Liver (tissue), 9 donors: ENCODE measurements around the gene LARGE1. TPM values are rescaled to one million over a fixed set of nuclear protein-coding genes. Genes with fewer than 3 reads are reported as not detected.

ENCODE experiments used
- DNase-seq: peaks from one replicate; pipeline ENCODE4 v3.0.0-alpha.2; 2017; ENCODE audit warnings: low spot score
- H3K27ac ChIP-seq, 2 donors: one replicate each; pipeline ENCODE4 v1.7.0; 2013; ENCODE audit warnings: inconsistent platforms in 2 of 2, low read length in 2 of 2, control low read depth in 1 of 2, low read depth in 1 of 2, mild to moderate bottlenecking in 1 of 2
- H3K27me3 ChIP-seq, 4 donors: one replicate each; pipeline versions ENCODE4 v1.6.1 to v1.7.0; 2013; ENCODE audit warnings: low read length in 3 of 4, inconsistent platforms in 1 of 4, mild to moderate bottlenecking in 1 of 4, moderate library complexity in 1 of 4; ENCODE audit not compliant: control insufficient read depth in 4 of 4, insufficient read depth in 4 of 4
- H3K36me3 ChIP-seq, 4 donors: one replicate each; pipeline versions ENCODE4 v1.6.1 to v1.7.0; 2013; ENCODE audit warnings: low read length in 3 of 4, mild to moderate bottlenecking in 3 of 4, low read depth in 1 of 4, moderate library complexity in 1 of 4; ENCODE audit not compliant: control insufficient read depth in 4 of 4, insufficient read depth in 3 of 4
- H3K4me1 ChIP-seq, 4 donors: one replicate each; pipeline versions ENCODE4 v1.6.1 to v1.7.0; 2013; ENCODE audit warnings: low read length in 3 of 4, mild to moderate bottlenecking in 3 of 4, moderate library complexity in 1 of 4; ENCODE audit not compliant: control insufficient read depth in 4 of 4, insufficient read depth in 4 of 4
- H3K4me3 ChIP-seq, 3 donors: one replicate each; pipeline versions ENCODE4 v1.6.1 to v1.7.0; 2013; ENCODE audit warnings: low read length in 3 of 3, control low read depth in 1 of 3, low read depth in 1 of 3, mild to moderate bottlenecking in 1 of 3
- H3K9ac ChIP-seq, 2 donors: one replicate each; pipeline ENCODE4 v1.7.0; 2013; ENCODE audit warnings: low read length in 2 of 2, mild to moderate bottlenecking in 2 of 2, moderate library complexity in 2 of 2, control low read depth in 1 of 2, low read depth in 1 of 2
- H3K9me3 ChIP-seq, 4 donors: one replicate each; pipeline versions ENCODE4 v1.6.1 to v1.7.0; 2013; ENCODE audit warnings: low read length in 3 of 4; ENCODE audit not compliant: control insufficient read depth in 4 of 4
- CTCF ChIP-seq: fragments of 150-350 bp; IDR thresholded peaks from 2 replicates; pipeline ENCODE4 v1.5.1; 2017; ENCODE audit warnings: improper control_type of control experiment, low read depth, low read length; ENCODE audit not compliant: missing input control
- FOXA1 ChIP-seq: IDR thresholded peaks from 2 replicates; pipeline ENCODE4 v1.6.1; 2016; ENCODE audit warnings: antibody characterized with exemption
- FOXA2 ChIP-seq: IDR thresholded peaks from 2 replicates; pipeline ENCODE4 v1.6.1; 2016; ENCODE audit warnings: antibody characterized with exemption
- GABPA ChIP-seq, 2 donors: IDR thresholded peaks in 1 of 2; conservative IDR thresholded peaks in 1 of 2; 2 replicates each; pipeline ENCODE4 v1.6.1; 2016; ENCODE audit warnings: antibody characterized with exemption in 2 of 2, mild to moderate bottlenecking in 1 of 2, moderate library complexity in 1 of 2
- HNF4A ChIP-seq, 2 donors: conservative IDR thresholded peaks; 2 replicates each; pipeline ENCODE4 v1.6.1; 2016; ENCODE audit warnings: antibody characterized with exemption in 2 of 2, mild to moderate bottlenecking in 2 of 2
- HNF4G ChIP-seq: IDR thresholded peaks from 2 replicates; pipeline ENCODE4 v1.6.1; 2016; ENCODE audit warnings: antibody characterized with exemption
- JUND ChIP-seq, 2 donors: IDR thresholded peaks; 2 replicates each; pipeline ENCODE4 v1.6.1; 2016; ENCODE audit warnings: antibody characterized with exemption in 2 of 2
- RAD21 ChIP-seq, 2 donors: IDR thresholded peaks; 2 replicates each; pipeline ENCODE4 v1.6.1; 2016; ENCODE audit warnings: antibody characterized with exemption in 2 of 2, mild to moderate bottlenecking in 2 of 2
- RXRA ChIP-seq, 2 donors: IDR thresholded peaks; 2 replicates each; pipeline ENCODE4 v1.6.1; 2017 to 2018; ENCODE audit warnings: antibody characterized with exemption in 2 of 2, mild to moderate bottlenecking in 1 of 2
- SP1 ChIP-seq: IDR thresholded peaks from 2 replicates; pipeline ENCODE4 v1.6.1; 2018; ENCODE audit warnings: antibody characterized with exemption, mild to moderate bottlenecking
- TAF1 ChIP-seq: conservative IDR thresholded peaks from 2 replicates; pipeline ENCODE4 v1.6.1; 2016; ENCODE audit warnings: antibody characterized with exemption, mild to moderate bottlenecking
- YY1 ChIP-seq: IDR thresholded peaks from 2 replicates; pipeline ENCODE4 v1.6.1; 2016; ENCODE audit warnings: antibody characterized with exemption, mild to moderate bottlenecking
- WGBS: extraction: QIAGEN DNeasy Blood & Tissue Kit; methylation state at CpG from one replicate; pipeline ENCODE4 v1.1.7; 2013; 5-methylcytosine and 5-hydroxymethylcytosine counted together
- polyA plus RNA-seq, 2 donors: library from polyadenylated mRNA; stranded (reverse) in 1 of 2; unstranded in 1 of 2; fragments of 200-250 nt in 1 of 2; fragments of >200 nt in 1 of 2; fragmentation: Nextera tagmentation in 1 of 2; extraction: Ambion mirVana in 1 of 2; gene quantifications; one replicate each; pipeline versions ENCODE4 v1.2.1 to v1.2.3, GENCODE V29; 2013 to 2015
- total RNA-seq, 2 donors: library from RNA; depleted of rRNA; stranded (reverse); fragments of >200 nt; gene quantifications; one replicate each; pipeline ENCODE4 v1.2.3, GENCODE V29; 2014
- TF ChIP-seq, protein P1 (sequence below): IDR thresholded peaks from 2 replicates; pipeline ENCODE4 v1.6.1; 2016; ENCODE audit warnings: antibody characterized with exemption
- TF ChIP-seq, protein P2 (sequence below): IDR thresholded peaks from 2 replicates; pipeline ENCODE4 v1.6.1; 2016; ENCODE audit warnings: antibody characterized with exemption, mild to moderate bottlenecking
- donor health status: healthy.
- donor health status: healthy.
- donor health status: healthy.
- donor health status: healthy.
- donor health status: healthy.

The LARGE1 gene
- total and polyA plus RNA-seq, 4 donors = 2.3 to 14.1 (median 5.7) TPM

DNA sequence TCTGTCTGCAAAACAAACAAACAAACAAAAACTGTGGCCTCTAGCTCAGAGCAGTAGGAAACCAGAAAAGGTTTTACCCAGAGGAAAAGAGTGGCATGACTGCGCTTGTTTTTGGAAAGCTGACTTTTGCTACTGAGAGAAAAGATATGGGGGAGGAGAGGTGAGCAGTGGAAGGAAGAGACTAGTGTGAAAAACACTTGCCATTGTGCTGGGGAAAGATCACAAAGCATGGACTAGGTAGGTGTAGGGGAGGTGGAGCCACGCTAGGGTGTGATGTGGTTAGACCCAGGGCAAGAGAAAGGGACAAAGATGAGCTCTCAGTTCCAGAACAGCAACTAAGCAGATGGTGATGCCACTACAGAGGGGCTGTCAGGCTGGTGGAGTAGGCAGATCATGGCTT lies 319.2 kb downstream of the LARGE1 start:
- Histone ChIP-seq H3K36me3 (peaks cover 0 to 6% (median 2%) of the 10 kb centered on the region in 4 donors), H3K27ac (no peak overlapping the region)
- WGBS = 92% methylated on average over 2 of the region's 2 CpGs

GRCh38 chr22:33600595-33600994 lies 319.7 kb downstream of the LARGE1 start:
- H3K4me3 ChIP-seq = no peak overlapping the region
- H3K36me3 ChIP-seq = peaks cover 0 to 6% (median 2%) of the 10 kb centered on the region in 4 donors
- no peak overlapping the region for H3K9ac ChIP-seq
- no peak for DNase-seq
- no peaks in the 10 kb centered on the region for H3K27me3 ChIP-seq
- no peaks in the 10 kb centered on the region for H3K9me3 ChIP-seq
- 97% methylated on average over 12 of the region's 12 CpGs for WGBS
- no peak overlapping the region for H3K27ac ChIP-seq
- TF ChIP-seq HNF4G (no peak), RAD21 (IDR thresholded peaks at IDR 0.05) (no peak)
- TF ChIP-seq, protein P1, sequence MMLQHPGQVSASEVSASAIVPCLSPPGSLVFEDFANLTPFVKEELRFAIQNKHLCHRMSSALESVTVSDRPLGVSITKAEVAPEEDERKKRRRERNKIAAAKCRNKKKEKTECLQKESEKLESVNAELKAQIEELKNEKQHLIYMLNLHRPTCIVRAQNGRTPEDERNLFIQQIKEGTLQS = no peak
- TF ChIP-seq, protein P2, sequence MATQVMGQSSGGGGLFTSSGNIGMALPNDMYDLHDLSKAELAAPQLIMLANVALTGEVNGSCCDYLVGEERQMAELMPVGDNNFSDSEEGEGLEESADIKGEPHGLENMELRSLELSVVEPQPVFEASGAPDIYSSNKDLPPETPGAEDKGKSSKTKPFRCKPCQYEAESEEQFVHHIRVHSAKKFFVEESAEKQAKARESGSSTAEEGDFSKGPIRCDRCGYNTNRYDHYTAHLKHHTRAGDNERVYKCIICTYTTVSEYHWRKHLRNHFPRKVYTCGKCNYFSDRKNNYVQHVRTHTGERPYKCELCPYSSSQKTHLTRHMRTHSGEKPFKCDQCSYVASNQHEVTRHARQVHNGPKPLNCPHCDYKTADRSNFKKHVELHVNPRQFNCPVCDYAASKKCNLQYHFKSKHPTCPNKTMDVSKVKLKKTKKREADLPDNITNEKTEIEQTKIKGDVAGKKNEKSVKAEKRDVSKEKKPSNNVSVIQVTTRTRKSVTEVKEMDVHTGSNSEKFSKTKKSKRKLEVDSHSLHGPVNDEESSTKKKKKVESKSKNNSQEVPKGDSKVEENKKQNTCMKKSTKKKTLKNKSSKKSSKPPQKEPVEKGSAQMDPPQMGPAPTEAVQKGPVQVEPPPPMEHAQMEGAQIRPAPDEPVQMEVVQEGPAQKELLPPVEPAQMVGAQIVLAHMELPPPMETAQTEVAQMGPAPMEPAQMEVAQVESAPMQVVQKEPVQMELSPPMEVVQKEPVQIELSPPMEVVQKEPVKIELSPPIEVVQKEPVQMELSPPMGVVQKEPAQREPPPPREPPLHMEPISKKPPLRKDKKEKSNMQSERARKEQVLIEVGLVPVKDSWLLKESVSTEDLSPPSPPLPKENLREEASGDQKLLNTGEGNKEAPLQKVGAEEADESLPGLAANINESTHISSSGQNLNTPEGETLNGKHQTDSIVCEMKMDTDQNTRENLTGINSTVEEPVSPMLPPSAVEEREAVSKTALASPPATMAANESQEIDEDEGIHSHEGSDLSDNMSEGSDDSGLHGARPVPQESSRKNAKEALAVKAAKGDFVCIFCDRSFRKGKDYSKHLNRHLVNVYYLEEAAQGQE = no peak
- H3K4me1 ChIP-seq = no peaks in the 10 kb centered on the region

More for the DNA sequence above, 319.2 kb downstream of the LARGE1 start:
- H3K4me1 ChIP-seq = no peaks in the 10 kb centered on the region
- no peak for DNase-seq
- TF ChIP-seq SP1 = no peak
- no peak for TF ChIP-seq GABPA (IDR thresholded peaks at IDR 0.05 in 1 of 2, conservative IDR thresholded peaks at IDR 0.05 in 1 of 2)
- TF ChIP-seq FOXA2 = no peak
- no peak for TF ChIP-seq YY1
- TF ChIP-seq TAF1 = no peak
- no peak for TF ChIP-seq RAD21 (IDR thresholded peaks at IDR 0.05)
- TF ChIP-seq HNF4G = no peak
- no peak for TF ChIP-seq CTCF
- no peak for TF ChIP-seq JUND (IDR thresholded peaks at IDR 0.05)
- no peak for TF ChIP-seq FOXA1
- TF ChIP-seq, protein P1 = no peak
- H3K4me3 ChIP-seq = no peak overlapping the region
- no peak overlapping the region for H3K9ac ChIP-seq
- H3K27me3 ChIP-seq = no peaks in the 10 kb centered on the region
- no peaks in the 10 kb centered on the region for H3K9me3 ChIP-seq

DNA sequence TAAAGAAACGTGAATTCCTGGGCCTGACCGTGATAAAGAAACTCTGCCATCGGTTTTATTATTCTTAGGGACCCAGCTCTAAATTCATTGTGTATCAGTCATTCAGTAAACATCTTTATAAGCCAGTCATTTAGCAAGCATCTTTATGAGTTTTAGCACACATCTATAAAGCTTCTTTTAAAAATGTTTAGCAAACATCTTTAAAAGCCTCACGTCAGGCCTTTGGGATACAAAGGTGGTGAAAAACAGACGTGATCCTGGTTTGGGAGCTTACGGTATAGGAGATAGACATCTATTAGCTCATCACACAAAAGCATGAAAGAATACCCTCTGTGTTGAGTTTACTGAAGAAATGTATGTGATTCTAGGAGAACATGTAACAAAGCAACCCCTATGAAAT lies 320.2 kb downstream of the LARGE1 start:
- H3K27ac ChIP-seq = no peak overlapping the region

More for the DNA sequence above, 320.2 kb downstream of the LARGE1 start:
- H3K36me3 ChIP-seq = peaks cover 0 to 6% (median 2%) of the 10 kb centered on the region in 4 donors
- no peaks in the 10 kb centered on the region for H3K27me3 ChIP-seq
- TF ChIP-seq FOXA2 (no peak), RXRA (IDR thresholded peaks at IDR 0.05) (no peak), FOXA1 (no peak), CTCF (no peak), TAF1 (no peak), GABPA (IDR thresholded peaks at IDR 0.05 in 1 of 2, conservative IDR thresholded peaks at IDR 0.05 in 1 of 2) (no peak), YY1 (no peak), HNF4A (conservative IDR thresholded peaks at IDR 0.05) (no peak)
- TF ChIP-seq, protein P2 = no peak
- no peak for DNase-seq
- no peaks in the 10 kb centered on the region for H3K4me1 ChIP-seq
- no peak overlapping the region for H3K9ac ChIP-seq
- H3K4me3 ChIP-seq = no peak overlapping the region
- 90% methylated on average over 6 of the region's 6 CpGs for WGBS
- H3K9me3 ChIP-seq = no peaks in the 10 kb centered on the region
